Stimulated activated CD8-positive, alpha-beta memory T cell treated with anti-CD3 and anti-CD28 coated beads, Interleukin-4, amount 100 ng/mL, for 48 hours (primary cell): ENCODE results near the gene MYL12A.
"Not testable (repeated sequence)": the region's sequence is repeated elsewhere in the genome, so short reads cannot be mapped to it uniquely, and the experiment has no call there.

Source experiments
- DNase-seq: peaks from one replicate; pipeline ENCODE4 v3.0.0-alpha.2; 2020

Gene MYL12A

GRCh38 chr18:3256693-3257626 is 9.4 kb downstream of the MYL12A start:
- no peak for DNase-seq

GRCh38 chr18:3257627-3258120 is 10.1 kb downstream of the MYL12A start:
- no peak for DNase-seq

GRCh38 chr18:3260995-3261372 is 13.4 kb downstream of the MYL12A start:
- DNase-seq = no peak

- DNase-seq = peak; percentile 83
These were observed 14.0 kb downstream of the MYL12A start, which contains the start of gene MYL12B for GRCh38 chr18:3261373-3262233. TSS of gene MYL12B (plus strand) at chr18:3262133. CDS start at chr18:3272899, 10,766 bp downstream.

GRCh38 chr18:3262234-3263131 is 14.9 kb downstream of the MYL12A start:
- DNase-seq = peak; percentile 53

- no peak for DNase-seq
These were observed 15.6 kb downstream of the MYL12A start for GRCh38 chr18:3263132-3263700.

GRCh38 chr18:3264362-3264761 is 16.8 kb downstream of the MYL12A start:
- DNase-seq = no peak

- DNase-seq = no peak
These were observed 18.0 kb downstream of the MYL12A start for GRCh38 chr18:3265564-3266033.

- no peak for DNase-seq
These were observed 18.5 kb downstream of the MYL12A start for GRCh38 chr18:3266062-3266608.

- DNase-seq = no peak
These were observed 20.7 kb downstream of the MYL12A start for GRCh38 chr18:3268306-3268705.

GRCh38 chr18:3269241-3269913 is 21.8 kb downstream of the MYL12A start:
- no peak for DNase-seq

GRCh38 chr18:3269914-3270299 is 22.3 kb downstream of the MYL12A start:
- DNase-seq = no peak

GRCh38 chr18:3273042-3273441 is 25.4 kb downstream of the MYL12A start:
- DNase-seq = no peak

- DNase-seq = not testable (repeated sequence)
These were observed 30.1 kb downstream of the MYL12A start for GRCh38 chr18:3277643-3278213.

- DNase-seq = no peak
These were observed 31.9 kb downstream of the MYL12A start for GRCh38 chr18:3279201-3280185.

- DNase-seq = no peak
These were observed 34.1 kb downstream of the MYL12A start for GRCh38 chr18:3281456-3282400.

- no peak for DNase-seq
These were observed 35.8 kb downstream of the MYL12A start for GRCh38 chr18:3283253-3283863.

GRCh38 chr18:3283908-3284307 is 36.3 kb downstream of the MYL12A start:
- DNase-seq = no peak
